Measurements from ENCODE around the gene LAMA3. TPM values are rescaled to one million over a fixed set of nuclear protein-coding genes. Genes with fewer than 3 reads are reported as not detected.

LAMA3 gene
- polyA plus RNA-seq, 1 donor from 2014 or later = 3.4 TPM

DNA sequence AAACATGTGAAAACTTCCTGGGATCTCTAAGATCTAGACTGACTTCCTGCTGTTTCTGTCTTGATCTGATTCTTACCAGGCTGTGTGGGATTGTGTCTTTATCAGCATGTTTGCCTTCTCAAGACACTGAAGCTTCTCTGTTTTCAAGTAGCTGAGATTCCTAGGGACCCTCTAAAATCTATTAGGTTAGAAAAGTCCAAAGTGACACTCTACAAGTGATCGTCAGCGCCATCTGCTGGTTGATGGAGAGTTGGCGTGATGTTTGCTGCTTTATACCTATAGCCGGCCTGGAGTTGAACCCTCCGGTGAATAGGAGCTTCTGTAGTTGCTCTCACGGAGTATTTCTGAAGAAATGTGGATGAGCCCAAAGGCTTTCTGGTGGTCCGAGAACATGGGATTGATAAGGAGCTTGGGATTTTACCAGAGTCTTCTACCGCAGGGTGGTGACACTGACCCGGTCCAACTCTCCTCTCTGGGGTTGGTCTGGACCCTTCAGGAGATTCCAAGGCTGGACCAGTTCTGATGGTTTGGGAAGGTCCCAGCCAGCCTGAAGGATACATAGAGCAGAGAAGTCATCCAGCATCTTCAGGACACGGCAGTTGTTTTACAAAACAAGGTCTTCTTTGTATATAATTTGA lies 229.3 kb downstream of the LAMA3 start:
- no peak overlapping the region for H3K4me2 ChIP-seq (ENCODE audit: low read length)
- TF ChIP-seq MXI1 (conservative IDR thresholded peaks at IDR 0.05; ENCODE audit: poor library complexity, severe bottlenecking) (no peak), POLR2AphosphoS5 (IDR thresholded peaks at IDR 0.05) (no peak), RAD21 (conservative IDR thresholded peaks at IDR 0.05) (peak; percentile 82), CTCF (IDR thresholded peaks at IDR 0.05; ENCODE audit: poor library complexity, severe bottlenecking) (peak; percentile 87), SMC3 (conservative IDR thresholded peaks at IDR 0.05; ENCODE audit: poor library complexity) (peak; percentile 86)
- H3K27me3 ChIP-seq (ENCODE audit: insufficient read depth, low read depth, low read length) = no peaks in the 10 kb centered on the region
- no peaks in the 10 kb centered on the region for H3K9me3 ChIP-seq (ENCODE audit: low read length)
- no peaks in the 10 kb centered on the region for H4K20me1 ChIP-seq (ENCODE audit: insufficient read depth)
- no peak overlapping the region for H2AFZ ChIP-seq (ENCODE audit: low read depth, low read length)
- no peaks in the 10 kb centered on the region for H3K79me2 ChIP-seq (replicated peaks; ENCODE audit: insufficient read depth, low read length)
- no peaks in the 10 kb centered on the region for H3F3A ChIP-seq (ENCODE audit: insufficient read depth, low read length, poor library complexity, severe bottlenecking)
- no peak overlapping the region for H3K4me3 ChIP-seq (ENCODE audit: low read length)
- no peaks in the 10 kb centered on the region for H3K9me2 ChIP-seq (ENCODE audit: insufficient read depth, low read length)
- H3K27ac ChIP-seq (ENCODE audit: low read length) = no peak overlapping the region
- no peaks in the 10 kb centered on the region for H3K36me3 ChIP-seq (ENCODE audit: insufficient read depth, low read length)
- no peak overlapping the region for H3K9ac ChIP-seq (ENCODE audit: low read length)

- Histone ChIP-seq H3K27ac (ENCODE audit: low read length) (no peak overlapping the region), H3K9ac (ENCODE audit: low read length) (no peak overlapping the region), H3K79me2 (replicated peaks; ENCODE audit: insufficient read depth, low read length) (no peaks in the 10 kb centered on the region), H3K4me2 (ENCODE audit: low read length) (no peak overlapping the region), H3K9me3 (ENCODE audit: low read length) (no peaks in the 10 kb centered on the region), H4K20me1 (ENCODE audit: insufficient read depth) (no peaks in the 10 kb centered on the region), H2AFZ (ENCODE audit: low read depth, low read length) (no peak overlapping the region), H3F3A (ENCODE audit: insufficient read depth, low read length, poor library complexity, severe bottlenecking) (no peaks in the 10 kb centered on the region), H3K36me3 (ENCODE audit: insufficient read depth, low read length) (no peaks in the 10 kb centered on the region), H3K9me2 (ENCODE audit: insufficient read depth, low read length) (no peaks in the 10 kb centered on the region), H3K4me3 (ENCODE audit: low read length) (no peak overlapping the region), H3K27me3 (ENCODE audit: insufficient read depth, low read depth, low read length) (no peaks in the 10 kb centered on the region)
- TF ChIP-seq EZH2 (IDR thresholded peaks at IDR 0.05; ENCODE audit: borderline replicate concordance, insufficient read depth, low read length, poor library complexity, severe bottlenecking) (no peak), MXI1 (conservative IDR thresholded peaks at IDR 0.05; ENCODE audit: poor library complexity, severe bottlenecking) (no peak), CTCF (IDR thresholded peaks at IDR 0.05; ENCODE audit: poor library complexity, severe bottlenecking) (no peak), EP300 (conservative IDR thresholded peaks at IDR 0.05; ENCODE audit: poor library complexity, severe bottlenecking) (no peak), POLR2AphosphoS5 (IDR thresholded peaks at IDR 0.05) (no peak), TAF1 (IDR thresholded peaks at IDR 0.05; ENCODE audit: low read depth) (no peak), SMC3 (conservative IDR thresholded peaks at IDR 0.05; ENCODE audit: poor library complexity) (no peak), REST (IDR thresholded peaks at IDR 0.05; ENCODE audit: borderline replicate concordance) (no peak)
Measured at GRCh38 chr18:23920054-23920453, 230.8 kb downstream of the LAMA3 start.
